Uterus (tissue), 2 donors: ENCODE data around the gene DIP2B.

ENCODE experiments used
- POLR2A ChIP-seq, 2 donors: fragments of 450-650 bp; IDR thresholded peaks; one replicate each; pipeline ENCODE4 v1.6.1; 2016; ENCODE audit warnings: antibody characterized with exemption in 2 of 2, mild to moderate bottlenecking in 1 of 2, moderate library complexity in 1 of 2
- TF ChIP-seq, protein P1 (sequence below), 4 experiments: fragments of 200-600 bp in 2 of 4; fragments of 450-650 bp in 2 of 4; sonication (generic) in 2 of 4; IDR thresholded peaks; one replicate each; pipeline ENCODE4 v1.5.1; 2016 to 2019; ENCODE audit warnings: antibody characterized with exemption in 4 of 4, mild to moderate bottlenecking in 2 of 4, moderate library complexity in 1 of 4

DNA sequence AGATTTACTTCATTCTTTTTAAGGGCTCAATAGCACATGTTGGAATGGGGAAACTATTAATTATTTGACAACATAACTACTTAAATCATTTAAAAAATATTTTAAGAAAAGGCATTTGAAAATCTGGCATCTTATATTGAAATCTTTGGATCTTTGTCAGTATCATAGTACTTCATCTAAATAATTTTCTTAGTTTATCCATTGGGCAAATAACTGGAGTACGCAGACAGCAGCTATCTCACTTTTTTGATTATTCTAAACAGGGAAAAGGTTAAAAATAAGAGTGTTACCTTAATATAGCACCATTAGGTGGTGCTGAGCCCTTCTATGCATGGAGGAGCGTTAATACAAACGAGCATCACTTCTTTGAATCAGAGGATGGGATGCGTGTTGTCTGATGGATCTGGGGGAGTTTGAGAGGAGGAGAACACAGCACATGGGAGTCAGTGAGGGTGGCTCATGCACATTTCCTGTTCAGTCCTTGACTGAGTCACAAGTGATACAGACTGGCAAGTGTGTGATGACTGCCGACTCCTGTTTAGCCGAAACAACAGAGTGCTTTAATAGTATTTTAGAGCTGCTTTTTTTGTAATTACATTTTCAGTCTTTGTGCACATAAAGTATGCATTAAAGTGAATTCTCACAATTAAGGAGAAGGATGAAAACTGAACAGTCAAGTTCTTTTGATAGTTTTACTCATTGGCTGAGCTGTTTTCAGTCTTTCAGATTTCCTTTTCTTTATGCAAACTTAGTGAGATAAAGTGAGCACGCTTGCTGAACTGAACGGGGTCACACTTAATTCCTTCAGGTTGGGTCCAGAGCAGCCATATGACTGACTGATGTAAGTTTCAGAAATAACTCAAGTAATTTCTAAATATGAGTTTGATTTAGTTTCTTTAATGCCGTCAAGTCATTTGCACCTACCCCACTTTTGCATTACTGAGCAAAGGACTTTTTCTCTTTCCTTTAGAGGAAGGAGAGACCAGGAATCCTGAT, 92.7 kb downstream of the DIP2B start:
- no peak for TF ChIP-seq POLR2A (IDR thresholded peaks at IDR 0.05)
- TF ChIP-seq, protein P1, sequence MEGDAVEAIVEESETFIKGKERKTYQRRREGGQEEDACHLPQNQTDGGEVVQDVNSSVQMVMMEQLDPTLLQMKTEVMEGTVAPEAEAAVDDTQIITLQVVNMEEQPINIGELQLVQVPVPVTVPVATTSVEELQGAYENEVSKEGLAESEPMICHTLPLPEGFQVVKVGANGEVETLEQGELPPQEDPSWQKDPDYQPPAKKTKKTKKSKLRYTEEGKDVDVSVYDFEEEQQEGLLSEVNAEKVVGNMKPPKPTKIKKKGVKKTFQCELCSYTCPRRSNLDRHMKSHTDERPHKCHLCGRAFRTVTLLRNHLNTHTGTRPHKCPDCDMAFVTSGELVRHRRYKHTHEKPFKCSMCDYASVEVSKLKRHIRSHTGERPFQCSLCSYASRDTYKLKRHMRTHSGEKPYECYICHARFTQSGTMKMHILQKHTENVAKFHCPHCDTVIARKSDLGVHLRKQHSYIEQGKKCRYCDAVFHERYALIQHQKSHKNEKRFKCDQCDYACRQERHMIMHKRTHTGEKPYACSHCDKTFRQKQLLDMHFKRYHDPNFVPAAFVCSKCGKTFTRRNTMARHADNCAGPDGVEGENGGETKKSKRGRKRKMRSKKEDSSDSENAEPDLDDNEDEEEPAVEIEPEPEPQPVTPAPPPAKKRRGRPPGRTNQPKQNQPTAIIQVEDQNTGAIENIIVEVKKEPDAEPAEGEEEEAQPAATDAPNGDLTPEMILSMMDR (IDR thresholded peaks at IDR 0.05), result no peak
